Left hindlimb (tissue), 1 donor: ENCODE results near the gene DOCK10.
"Not testable (repeated sequence)": the region's sequence is repeated elsewhere in the genome, so short reads cannot be mapped to it uniquely, and the experiment has no call there.

ENCODE experiments used
- DNase-seq: peaks from one replicate; pipeline ENCODE4 v3.0.0-alpha.2; 2018

The DOCK10 gene

GRCh38 chr2:225041851-225042799 is at the start of gene DOCK10:
DOCK10 (minus strand) TSS chr2:225042468; CDS start chr2:225042374, 94 bp downstream.
- peak; percentile 75 for DNase-seq

GRCh38 chr2:225091336-225091735 is 49.1 kb upstream of the DOCK10 start:
- DNase-seq, result no peak

GRCh38 chr2:225090746-225091145 is 48.5 kb upstream of the DOCK10 start:
- DNase-seq, result no peak

- no peak for DNase-seq
Observed at GRCh38 chr2:225086915-225087314, 44.6 kb upstream of the DOCK10 start.

GRCh38 chr2:225086439-225086838 is 44.2 kb upstream of the DOCK10 start:
- DNase-seq, result no peak

- no peak for DNase-seq
Observed at GRCh38 chr2:225083276-225083675, 41.0 kb upstream of the DOCK10 start.

- no peak for DNase-seq
Observed at GRCh38 chr2:225076125-225076524, 33.9 kb upstream of the DOCK10 start.

- no peak for DNase-seq
Observed at GRCh38 chr2:225074919-225075681, 32.8 kb upstream of the DOCK10 start.

GRCh38 chr2:225074366-225074765 is 32.1 kb upstream of the DOCK10 start:
- DNase-seq, result no peak

GRCh38 chr2:225073198-225073597 is 30.9 kb upstream of the DOCK10 start:
- no peak for DNase-seq

GRCh38 chr2:225072444-225072843 is 30.2 kb upstream of the DOCK10 start:
- DNase-seq, result no peak

- DNase-seq, result no peak
Observed at GRCh38 chr2:225070811-225071210, 28.5 kb upstream of the DOCK10 start.

- DNase-seq, result no peak
Observed at GRCh38 chr2:225069966-225070365, 27.7 kb upstream of the DOCK10 start.

- DNase-seq, result no peak
Observed at GRCh38 chr2:225069477-225069876, 27.2 kb upstream of the DOCK10 start.

- no peak for DNase-seq
Observed at GRCh38 chr2:225065882-225066281, 23.6 kb upstream of the DOCK10 start.

- DNase-seq, result no peak
Observed at GRCh38 chr2:225064928-225065327, 22.7 kb upstream of the DOCK10 start.

- DNase-seq, result no peak
Observed at GRCh38 chr2:225064362-225064761, 22.1 kb upstream of the DOCK10 start.

- DNase-seq, result no peak
Observed at GRCh38 chr2:225056330-225057073, 14.2 kb upstream of the DOCK10 start.

- no peak for DNase-seq
Observed at GRCh38 chr2:225055714-225056113, 13.4 kb upstream of the DOCK10 start.

GRCh38 chr2:225052703-225053102 is 10.4 kb upstream of the DOCK10 start:
- no peak for DNase-seq

GRCh38 chr2:225047502-225047901 is 5.2 kb upstream of the DOCK10 start:
- DNase-seq, result not testable (repeated sequence)

GRCh38 chr2:225042800-225043167 is 516 bp upstream of the DOCK10 start:
- no peak for DNase-seq

GRCh38 chr2:225041207-225041850 is 939 bp downstream of the DOCK10 start:
- peak; percentile 60 for DNase-seq
